ENCODE data around the gene RAD51D.
"Not testable (repeated sequence)": the region's sequence is repeated elsewhere in the genome, so short reads cannot be mapped to it uniquely, and the experiment has no call there.

The RAD51D gene

GRCh38 chr17:35090707-35091106, 29.0 kb downstream of the RAD51D start:
- WGBS (ENCODE audit: insufficient coverage, insufficient read length): no CpG with 5 or more reads among the region's 11 CpGs

GRCh38 chr17:35089586-35090296, 29.9 kb downstream of the RAD51D start:
- peak; percentile 31 for DNase-seq (ENCODE audit: low read depth, low spot score)
- no peak overlapping the region for H3K27ac ChIP-seq (ENCODE audit: low read length)
- H3K36me3 ChIP-seq (ENCODE audit: control insufficient read depth, insufficient read depth, low read length): no peaks in the 10 kb centered on the region
- peak overlapping the region; percentile 31; the same call in 1 of the 2 replicates for H3K4me3 ChIP-seq (ENCODE audit: low read length)
- H3K9me3 ChIP-seq (ENCODE audit: control insufficient read depth, insufficient read depth, low read length): no peaks in the 10 kb centered on the region
- no peaks in the 10 kb centered on the region for H3K27me3 ChIP-seq (ENCODE audit: control insufficient read depth, insufficient read depth, low read length)
- H3K4me1 ChIP-seq (ENCODE audit: control insufficient read depth, insufficient read depth, low read length): peaks cover 1% of the 10 kb centered on the region; the same call in 1 of the 2 replicates
- WGBS (ENCODE audit: insufficient coverage, insufficient read length): no CpG with 5 or more reads among the region's 22 CpGs

More at GRCh38 chr17:35090707-35091106, 29.0 kb downstream of the RAD51D start:
- H3K36me3 ChIP-seq (ENCODE audit: control insufficient read depth, insufficient read depth, low read length); H3K27me3 ChIP-seq (ENCODE audit: control insufficient read depth, insufficient read depth, low read length); H3K4me3 ChIP-seq (ENCODE audit: low read length); H3K9me3 ChIP-seq (ENCODE audit: control insufficient read depth, insufficient read depth, low read length); H3K4me1 ChIP-seq (ENCODE audit: control insufficient read depth, insufficient read depth, low read length); DNase-seq (ENCODE audit: low read depth, low spot score); H3K27ac ChIP-seq (ENCODE audit: low read length): not testable (repeated sequence)

- no CpG with 5 or more reads among the region's 80 CpGs for WGBS (ENCODE audit: insufficient coverage, insufficient read length)
Measured at GRCh38 chr17:35088881-35089585, 30.6 kb downstream of the RAD51D start.

GRCh38 chr17:35088356-35088880, 31.2 kb downstream of the RAD51D start:
- Histone ChIP-seq H3K4me1 (ENCODE audit: control insufficient read depth, insufficient read depth, low read length) (peaks cover 1% of the 10 kb centered on the region; the same call in 1 of the 2 replicates), H3K4me3 (ENCODE audit: low read length) (peak overlapping the region; percentile 75; the same call in 1 of the 2 replicates), H3K27ac (ENCODE audit: low read length) (no peak overlapping the region), H3K36me3 (ENCODE audit: control insufficient read depth, insufficient read depth, low read length) (no peaks in the 10 kb centered on the region), H3K9me3 (ENCODE audit: control insufficient read depth, insufficient read depth, low read length) (no peaks in the 10 kb centered on the region), H3K27me3 (ENCODE audit: control insufficient read depth, insufficient read depth, low read length) (no peaks in the 10 kb centered on the region)
- DNase-seq (ENCODE audit: low read depth, low spot score): peak; percentile 5
- WGBS (ENCODE audit: insufficient coverage, insufficient read length): no CpG with 5 or more reads among the region's 26 CpGs

More at GRCh38 chr17:35088881-35089585, 30.6 kb downstream of the RAD51D start:
- H3K4me1 ChIP-seq (ENCODE audit: control insufficient read depth, insufficient read depth, low read length): peaks cover 1% of the 10 kb centered on the region; the same call in 1 of the 2 replicates
- peak; percentile 35 for DNase-seq (ENCODE audit: low read depth, low spot score)
- H3K4me3 ChIP-seq (ENCODE audit: low read length): peak overlapping the region; percentile 75; the same call in 1 of the 2 replicates
- no peaks in the 10 kb centered on the region for H3K36me3 ChIP-seq (ENCODE audit: control insufficient read depth, insufficient read depth, low read length)
- H3K9me3 ChIP-seq (ENCODE audit: control insufficient read depth, insufficient read depth, low read length): no peaks in the 10 kb centered on the region
- no peak overlapping the region for H3K27ac ChIP-seq (ENCODE audit: low read length)
- no peaks in the 10 kb centered on the region for H3K27me3 ChIP-seq (ENCODE audit: control insufficient read depth, insufficient read depth, low read length)

GRCh38 chr17:35087731-35088355, 31.8 kb downstream of the RAD51D start:
- no peak for DNase-seq (ENCODE audit: low read depth, low spot score)
- Histone ChIP-seq H3K27ac (ENCODE audit: low read length) (no peak overlapping the region), H3K9me3 (ENCODE audit: control insufficient read depth, insufficient read depth, low read length) (no peaks in the 10 kb centered on the region), H3K27me3 (ENCODE audit: control insufficient read depth, insufficient read depth, low read length) (no peaks in the 10 kb centered on the region), H3K4me1 (ENCODE audit: control insufficient read depth, insufficient read depth, low read length) (peaks cover 1% of the 10 kb centered on the region; the same call in 1 of the 2 replicates), H3K36me3 (ENCODE audit: control insufficient read depth, insufficient read depth, low read length) (no peaks in the 10 kb centered on the region), H3K4me3 (ENCODE audit: low read length) (peak overlapping the region; percentile 75; the same call in 1 of the 2 replicates)
- no CpG with 5 or more reads among the region's 9 CpGs for WGBS (ENCODE audit: insufficient coverage, insufficient read length)

GRCh38 chr17:35086931-35087573, 32.6 kb downstream of the RAD51D start:
- Histone ChIP-seq H3K27me3 (ENCODE audit: control insufficient read depth, insufficient read depth, low read length) (no peaks in the 10 kb centered on the region), H3K36me3 (ENCODE audit: control insufficient read depth, insufficient read depth, low read length) (no peaks in the 10 kb centered on the region), H3K27ac (ENCODE audit: low read length) (no peak overlapping the region), H3K4me3 (ENCODE audit: low read length) (no peak overlapping the region), H3K9me3 (ENCODE audit: control insufficient read depth, insufficient read depth, low read length) (no peaks in the 10 kb centered on the region), H3K4me1 (ENCODE audit: control insufficient read depth, insufficient read depth, low read length) (peaks cover 1% of the 10 kb centered on the region; the same call in 1 of the 2 replicates)
- WGBS (ENCODE audit: insufficient coverage, insufficient read length): no CpG with 5 or more reads among the region's 8 CpGs
- no peak for DNase-seq (ENCODE audit: low read depth, low spot score)

GRCh38 chr17:35086164-35086563, 33.5 kb downstream of the RAD51D start:
- Histone ChIP-seq H3K27me3 (ENCODE audit: control insufficient read depth, insufficient read depth, low read length) (no peaks in the 10 kb centered on the region), H3K4me1 (ENCODE audit: control insufficient read depth, insufficient read depth, low read length) (peaks cover 1% of the 10 kb centered on the region; the same call in 1 of the 2 replicates), H3K9me3 (ENCODE audit: control insufficient read depth, insufficient read depth, low read length) (no peaks in the 10 kb centered on the region), H3K4me3 (ENCODE audit: low read length) (no peak overlapping the region), H3K27ac (ENCODE audit: low read length) (no peak overlapping the region), H3K36me3 (ENCODE audit: control insufficient read depth, insufficient read depth, low read length) (no peaks in the 10 kb centered on the region)
- no peak for DNase-seq (ENCODE audit: low read depth, low spot score)
- WGBS (ENCODE audit: insufficient coverage, insufficient read length): no CpG with 5 or more reads among the region's 8 CpGs

- Histone ChIP-seq H3K9me3 (ENCODE audit: control insufficient read depth, insufficient read depth, low read length) (no peaks in the 10 kb centered on the region), H3K4me3 (ENCODE audit: low read length) (no peak overlapping the region), H3K36me3 (ENCODE audit: control insufficient read depth, insufficient read depth, low read length) (no peaks in the 10 kb centered on the region), H3K27ac (ENCODE audit: low read length) (no peak overlapping the region), H3K27me3 (ENCODE audit: control insufficient read depth, insufficient read depth, low read length) (no peaks in the 10 kb centered on the region), H3K4me1 (ENCODE audit: control insufficient read depth, insufficient read depth, low read length) (peaks cover 1% of the 10 kb centered on the region; the same call in 1 of the 2 replicates)
- no CpG with 5 or more reads among the region's 2 CpGs for WGBS (ENCODE audit: insufficient coverage, insufficient read length)
- DNase-seq (ENCODE audit: low read depth, low spot score): no peak
Measured at GRCh38 chr17:35084987-35085386, 34.7 kb downstream of the RAD51D start.

- Histone ChIP-seq H3K9me3 (ENCODE audit: control insufficient read depth, insufficient read depth, low read length) (no peaks in the 10 kb centered on the region), H3K27ac (ENCODE audit: low read length) (no peak overlapping the region), H3K4me1 (ENCODE audit: control insufficient read depth, insufficient read depth, low read length) (peaks cover 1% of the 10 kb centered on the region; the same call in 1 of the 2 replicates), H3K36me3 (ENCODE audit: control insufficient read depth, insufficient read depth, low read length) (no peaks in the 10 kb centered on the region), H3K4me3 (ENCODE audit: low read length) (no peak overlapping the region), H3K27me3 (ENCODE audit: control insufficient read depth, insufficient read depth, low read length) (no peaks in the 10 kb centered on the region)
- no peak for DNase-seq (ENCODE audit: low read depth, low spot score)
- no CpG with 5 or more reads among the region's 2 CpGs for WGBS (ENCODE audit: insufficient coverage, insufficient read length)
Measured at GRCh38 chr17:35083071-35083470, 36.6 kb downstream of the RAD51D start.
